Midbrain (tissue), 1 donor: ENCODE results near the gene HVCN1.
A peak's percentile ranks its signal among the peaks of the same experiment; 100 is the strongest.
"Not testable (repeated sequence)": the region's sequence is repeated elsewhere in the genome, so short reads cannot be mapped to it uniquely, and the experiment has no call there.

ENCODE experiments used
- DNase-seq: peaks from one replicate; lab custom pipeline; 2025; lab: John Stamatoyannopoulos, UW

Gene HVCN1, protein sequence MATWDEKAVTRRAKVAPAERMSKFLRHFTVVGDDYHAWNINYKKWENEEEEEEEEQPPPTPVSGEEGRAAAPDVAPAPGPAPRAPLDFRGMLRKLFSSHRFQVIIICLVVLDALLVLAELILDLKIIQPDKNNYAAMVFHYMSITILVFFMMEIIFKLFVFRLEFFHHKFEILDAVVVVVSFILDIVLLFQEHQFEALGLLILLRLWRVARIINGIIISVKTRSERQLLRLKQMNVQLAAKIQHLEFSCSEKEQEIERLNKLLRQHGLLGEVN

DNA sequence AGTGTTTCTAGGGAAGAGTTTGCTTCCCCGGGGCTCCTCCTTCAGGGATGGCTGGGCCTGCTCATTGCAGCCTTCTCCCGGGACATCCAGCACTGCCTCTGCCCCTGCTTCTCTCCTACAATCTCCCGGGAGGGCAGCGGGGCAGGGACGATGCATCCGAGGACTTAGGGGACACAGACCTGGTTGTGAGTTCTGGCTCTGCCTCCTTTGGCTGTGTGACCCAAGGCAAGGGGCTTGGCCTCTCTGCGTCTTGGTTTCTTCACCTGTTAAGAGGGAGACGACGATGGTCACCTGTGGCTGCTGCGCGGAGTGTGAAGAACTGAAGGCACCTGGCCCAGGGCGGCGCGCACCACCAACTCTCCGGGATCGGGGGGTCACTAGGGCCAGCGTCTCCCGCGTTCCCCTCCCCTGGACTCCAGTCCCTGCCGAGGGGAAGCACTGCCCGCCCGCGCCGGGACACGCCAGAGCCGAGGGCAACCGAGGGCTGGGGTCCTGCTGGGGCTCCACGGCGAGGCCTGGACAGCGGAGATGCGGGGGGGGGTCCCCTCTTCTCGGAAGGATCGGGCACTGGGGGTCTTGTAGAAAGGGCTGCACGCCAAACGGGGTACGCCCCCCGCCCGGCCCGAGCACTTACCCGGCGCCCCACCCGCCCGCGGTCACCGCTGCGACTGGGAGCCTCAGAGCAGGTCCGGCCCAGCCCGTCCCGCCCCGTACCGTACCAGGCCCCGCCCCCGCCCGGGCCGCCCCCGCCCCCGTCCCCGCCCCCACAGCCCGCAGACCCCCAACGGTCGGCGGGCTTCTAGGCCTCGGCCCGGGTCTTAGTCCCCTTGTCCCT is at the start of gene HVCN1:
Gene HVCN1 (minus strand): TSS at position 670 of the 835 bp plus-strand sequence. CDS start 5,870 bp downstream, outside the sequence.
- peak; percentile 5 for DNase-seq

DNA sequence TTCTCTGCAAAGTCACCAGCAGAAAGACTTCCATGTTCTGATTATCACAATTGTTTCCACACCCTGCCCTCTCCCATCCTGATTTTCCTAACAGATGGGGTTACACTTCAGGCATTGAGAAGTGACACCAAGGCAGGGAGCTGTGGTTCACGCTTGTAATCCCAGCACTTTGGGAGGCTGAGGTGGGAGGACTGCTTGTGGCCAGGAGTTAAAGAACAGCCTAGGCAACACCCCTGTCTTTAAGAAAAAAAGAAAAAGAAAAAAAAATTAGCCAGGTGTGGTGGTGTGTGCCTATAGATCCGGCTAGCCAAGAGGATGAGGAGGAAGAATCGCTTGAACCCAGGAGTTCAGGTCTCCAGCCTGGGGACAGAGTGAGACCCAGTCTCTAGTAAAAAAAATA is 48.6 kb upstream of the HVCN1 start:
- no peak for DNase-seq

DNA sequence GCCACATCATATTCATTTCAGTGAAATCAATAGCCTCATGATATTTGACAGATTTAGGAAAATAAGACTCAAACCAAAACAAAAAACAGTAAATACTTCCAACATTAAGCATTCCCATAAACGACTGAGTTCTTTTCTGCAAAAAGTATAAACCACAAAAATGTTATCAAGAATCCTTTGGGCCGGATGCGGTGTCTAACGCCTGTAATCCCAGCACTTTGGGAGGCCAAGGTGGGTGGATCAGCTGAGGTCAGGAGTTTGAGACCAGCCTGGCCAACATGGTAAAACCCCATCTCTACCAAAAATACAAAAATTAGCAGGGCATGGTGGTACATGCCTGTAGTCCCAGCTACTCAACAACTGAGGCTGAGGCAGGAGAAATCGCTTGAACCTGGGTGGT is 48.1 kb upstream of the HVCN1 start:
- not testable (repeated sequence) for DNase-seq

DNA sequence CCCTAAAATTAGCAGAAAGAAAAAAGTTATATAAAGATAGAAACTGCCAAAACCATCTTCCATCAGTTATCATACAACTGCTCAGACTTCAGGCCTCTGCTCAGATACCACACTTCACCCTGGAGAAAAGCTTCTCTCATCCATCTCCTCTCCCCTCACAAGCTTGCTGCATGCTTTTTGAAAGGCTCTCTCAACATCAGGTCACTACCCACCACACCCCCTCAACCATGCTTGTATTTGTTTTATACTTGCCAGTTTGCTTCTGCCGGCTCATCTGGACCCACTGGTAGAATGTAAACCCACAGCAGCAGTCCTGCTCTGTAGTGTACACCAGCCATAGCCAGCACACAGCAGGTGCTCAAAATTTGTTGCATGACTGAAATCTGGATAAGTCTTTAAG is 45.0 kb upstream of the HVCN1 start:
- DNase-seq = no peak

DNA sequence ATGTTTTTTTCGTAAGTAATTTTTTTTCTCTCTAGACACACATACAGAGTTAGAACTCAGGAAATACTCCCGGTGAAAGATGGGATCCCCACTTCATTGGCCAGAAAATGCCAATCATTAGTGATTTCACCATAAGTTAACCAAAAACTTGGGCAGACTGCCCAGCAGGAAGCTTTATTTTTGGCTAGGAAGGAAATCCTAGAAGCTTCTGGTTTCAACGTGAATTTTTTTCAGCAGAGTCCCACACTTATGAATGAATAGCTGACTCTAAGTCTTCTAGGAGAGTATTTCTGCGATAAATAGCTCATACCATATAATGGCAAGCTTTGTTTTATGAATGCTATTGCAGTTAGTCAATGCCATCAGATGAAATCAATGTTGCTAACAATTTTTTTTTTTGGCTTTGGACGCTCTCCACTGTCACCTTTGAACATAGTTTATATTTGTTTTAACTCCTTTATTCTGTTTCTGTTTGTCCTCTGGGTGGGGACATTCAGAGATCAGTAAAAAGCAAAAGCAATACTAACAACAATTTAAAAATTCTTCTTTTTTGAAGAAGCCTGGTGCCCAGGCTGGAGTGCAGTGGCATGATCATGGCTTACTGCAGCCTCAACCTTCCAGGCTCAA is 44.3 kb upstream of the HVCN1 start:
- no peak for DNase-seq

DNA sequence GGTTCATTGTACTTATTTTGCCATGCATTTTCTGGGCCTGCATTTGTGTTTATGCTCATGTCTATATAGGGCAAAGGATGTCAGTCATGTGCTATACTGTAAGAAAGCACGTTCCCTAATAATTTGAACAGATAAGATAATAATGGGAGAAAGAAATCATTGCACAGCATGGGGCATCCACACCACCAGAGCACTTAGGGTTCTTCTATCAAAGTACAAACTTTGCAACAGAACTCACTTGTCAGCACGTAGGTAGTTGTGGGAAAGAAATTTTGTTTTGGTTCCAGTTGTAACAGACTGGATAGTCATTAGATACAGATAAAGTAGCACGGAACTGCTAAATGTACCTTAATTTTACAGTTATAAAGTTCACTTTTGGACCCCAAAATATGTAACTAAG is 43.7 kb upstream of the HVCN1 start:
- no peak for DNase-seq

DNA sequence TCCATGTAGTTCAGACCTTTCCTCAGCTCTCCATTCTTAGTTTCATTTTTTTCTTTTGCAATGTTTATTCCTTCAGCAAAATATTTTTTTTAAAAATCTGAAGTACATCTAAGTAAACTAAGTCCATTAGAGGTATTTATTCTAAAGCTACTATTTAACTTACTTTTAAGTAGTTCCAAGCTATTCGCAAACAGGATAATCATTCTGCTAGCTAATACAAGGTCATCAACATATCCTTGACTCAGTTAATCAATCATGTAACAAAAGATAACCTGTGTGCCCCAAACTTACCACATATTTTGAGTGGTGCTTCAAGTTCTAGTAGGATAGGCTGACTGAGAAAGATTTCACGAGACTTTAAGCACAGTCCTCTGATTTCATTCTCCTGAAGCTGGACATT is 42.6 kb upstream of the HVCN1 start:
- DNase-seq = no peak

DNA sequence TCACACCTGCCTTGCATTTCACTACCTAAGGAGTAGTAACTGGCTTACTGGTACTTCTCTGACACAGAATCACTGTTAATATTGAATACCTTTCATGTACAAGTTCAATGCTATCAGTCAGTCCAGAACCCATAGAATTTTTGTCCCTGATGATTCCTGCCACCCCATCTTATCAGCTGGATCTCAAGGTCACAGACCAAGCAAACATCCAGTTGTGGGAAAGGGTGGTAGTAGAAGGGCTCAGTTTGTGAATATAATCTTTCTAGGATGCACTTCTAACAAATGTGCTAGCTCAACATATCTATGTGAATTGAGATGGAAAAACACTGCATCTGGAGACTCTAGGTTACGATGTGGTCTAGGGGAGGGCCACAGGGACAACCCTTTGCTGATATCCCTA is 39.7 kb upstream of the HVCN1 start:
- no peak for DNase-seq

DNA sequence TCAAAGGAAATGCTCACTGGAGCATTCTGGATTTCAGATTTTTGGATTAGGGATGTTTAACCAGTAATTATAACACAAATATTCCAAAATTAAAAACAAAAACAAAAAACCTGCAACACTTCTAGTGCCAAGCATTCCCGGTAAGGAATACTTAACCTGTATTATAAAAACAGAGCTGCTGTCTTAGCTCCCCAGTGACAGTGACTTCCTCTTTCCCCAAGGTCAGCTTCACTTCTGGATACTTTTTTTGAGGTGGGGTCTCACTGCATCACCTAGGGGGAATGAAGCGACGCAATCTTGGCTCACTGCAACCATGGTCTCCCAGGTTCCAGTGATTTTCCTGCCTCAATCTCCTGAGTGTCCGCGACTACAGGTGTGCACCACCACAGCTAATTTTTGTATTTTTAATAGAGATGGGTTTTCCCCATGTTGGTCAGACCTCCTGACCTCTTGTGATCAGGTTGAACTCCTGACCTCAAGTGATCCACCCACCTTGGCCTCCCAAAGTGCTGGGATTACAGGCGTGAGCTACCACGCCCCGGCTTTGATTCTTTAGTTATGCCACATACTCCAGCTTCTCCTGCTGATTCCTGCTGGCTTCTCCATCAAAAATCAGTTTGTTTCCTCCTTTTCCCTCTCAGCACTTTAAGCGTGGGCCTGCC is 37.9 kb upstream of the HVCN1 start:
- no peak for DNase-seq

DNA sequence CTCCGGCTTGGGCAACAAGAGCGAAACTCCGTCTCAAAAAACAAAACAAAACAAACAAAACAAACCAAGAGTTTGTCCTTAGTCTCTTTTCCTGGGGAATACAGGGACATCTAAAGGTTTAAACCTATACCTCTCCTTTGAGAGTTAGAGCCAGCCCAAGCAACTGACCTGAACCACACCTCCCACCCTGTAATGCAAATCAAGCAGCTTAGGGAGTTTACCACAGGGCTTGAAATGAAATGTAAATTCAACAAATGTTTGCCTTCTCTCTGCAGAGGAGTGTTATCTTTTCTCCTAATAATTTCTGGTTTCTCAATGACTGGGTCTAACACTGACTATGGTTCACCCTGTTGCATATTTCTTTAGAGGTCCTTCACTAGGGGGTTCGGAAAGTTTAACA is 37.1 kb upstream of the HVCN1 start:
- DNase-seq = no peak

DNA sequence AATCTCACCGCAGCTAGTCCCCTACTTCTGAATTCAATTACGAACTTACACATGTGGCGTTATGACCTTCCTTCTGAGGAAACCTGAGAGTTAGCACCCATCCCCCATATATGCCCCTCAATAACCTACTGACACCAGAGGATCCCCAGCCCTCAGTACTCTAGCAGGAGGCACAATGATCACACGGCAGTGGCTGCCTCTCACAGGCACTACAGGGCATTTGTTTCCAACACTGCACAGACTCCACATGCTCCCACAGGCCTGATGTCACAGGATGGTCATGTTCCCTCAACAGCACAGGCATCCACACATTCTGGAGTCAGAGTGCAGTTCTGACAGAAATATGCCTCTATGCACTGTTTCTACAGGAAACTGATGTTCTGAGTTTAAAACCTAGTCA is 36.4 kb upstream of the HVCN1 start:
- no peak for DNase-seq

DNA sequence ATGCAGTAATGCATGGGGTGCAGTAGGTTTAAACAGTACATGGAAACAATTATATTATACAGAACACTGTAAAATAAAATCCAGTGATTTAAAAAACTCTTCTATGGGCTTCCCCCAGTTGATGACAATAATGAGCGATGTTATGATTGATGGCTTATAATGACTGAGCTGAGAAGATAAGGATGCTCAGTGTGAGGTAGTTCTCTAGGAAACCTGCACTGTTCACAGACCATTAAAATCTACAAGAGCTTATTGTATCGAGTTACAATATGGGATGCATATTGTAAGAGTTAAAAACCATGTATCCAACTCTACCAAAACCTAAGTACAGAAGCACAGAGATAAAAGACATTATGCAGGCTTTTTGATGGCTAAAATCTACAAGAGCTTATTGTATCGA is 34.0 kb upstream of the HVCN1 start:
- not testable (repeated sequence) for DNase-seq

DNA sequence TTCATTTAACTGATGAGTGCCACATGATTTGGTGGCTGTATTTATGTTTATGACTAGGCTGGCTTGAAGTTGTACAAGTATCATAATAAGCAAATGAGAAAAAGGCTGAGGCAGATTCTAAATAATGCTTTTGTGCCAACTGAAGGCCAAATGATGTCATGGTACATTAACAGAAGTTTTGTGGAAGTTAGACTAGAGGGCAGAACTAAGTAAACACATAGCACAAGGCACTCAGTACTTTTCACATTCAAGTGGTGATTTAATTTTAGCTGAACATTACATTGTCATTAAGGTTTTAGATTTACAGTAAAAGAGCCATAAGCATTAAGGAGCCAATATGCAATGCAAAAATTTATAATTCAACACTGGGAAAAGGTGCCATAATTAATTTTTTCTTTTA is 32.7 kb upstream of the HVCN1 start:
- DNase-seq = no peak

DNA sequence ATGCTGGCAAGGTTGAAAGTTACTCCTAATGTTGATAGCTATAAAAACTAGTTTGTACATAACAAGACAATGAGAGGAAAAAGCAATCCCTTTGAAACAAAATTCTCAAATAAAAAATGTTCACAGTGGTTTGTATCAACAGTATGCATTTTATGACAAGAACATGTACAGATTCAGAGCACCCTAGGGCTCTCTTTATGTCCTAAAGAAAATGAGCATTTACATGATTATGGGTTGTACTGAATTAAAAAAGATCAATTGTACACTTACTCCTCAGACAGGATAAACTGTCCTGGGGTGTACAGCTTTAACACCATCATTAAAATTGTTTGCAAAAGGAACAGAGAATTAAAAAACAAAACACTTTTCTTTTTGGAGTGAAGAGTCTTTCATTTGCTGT is 31.6 kb upstream of the HVCN1 start:
- DNase-seq = no peak

DNA sequence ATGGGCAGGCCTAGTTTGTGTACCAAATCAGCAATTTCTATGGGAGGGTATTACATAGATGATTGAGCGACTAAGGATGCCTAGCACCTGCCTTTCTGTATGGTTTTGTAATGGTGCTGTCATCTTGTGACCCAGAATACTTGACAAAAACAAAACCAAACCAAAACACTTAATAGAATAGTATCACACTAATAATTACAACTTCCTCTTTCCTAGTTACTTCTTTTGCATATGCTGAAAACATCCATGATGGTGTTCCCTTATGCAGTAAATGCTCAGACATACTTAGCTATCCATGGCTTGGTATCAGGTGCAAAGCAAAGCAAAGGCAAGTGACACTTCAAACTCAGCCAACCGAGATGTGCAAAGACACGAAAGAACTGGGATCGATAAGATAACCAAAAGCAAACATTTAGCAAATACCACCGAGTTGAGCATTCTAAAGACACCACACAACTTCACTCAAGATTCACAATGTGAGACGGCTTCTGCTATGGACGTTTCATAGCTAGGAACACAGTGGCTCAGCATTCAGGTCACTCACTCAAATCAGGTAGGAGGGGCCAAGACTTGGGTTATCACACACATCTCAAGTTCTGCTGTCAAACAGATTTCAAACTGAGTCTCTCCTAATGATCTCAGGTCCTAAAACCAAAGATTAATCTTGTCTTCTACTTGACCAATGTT is 29.4 kb upstream of the HVCN1 start:
- DNase-seq = no peak

DNA sequence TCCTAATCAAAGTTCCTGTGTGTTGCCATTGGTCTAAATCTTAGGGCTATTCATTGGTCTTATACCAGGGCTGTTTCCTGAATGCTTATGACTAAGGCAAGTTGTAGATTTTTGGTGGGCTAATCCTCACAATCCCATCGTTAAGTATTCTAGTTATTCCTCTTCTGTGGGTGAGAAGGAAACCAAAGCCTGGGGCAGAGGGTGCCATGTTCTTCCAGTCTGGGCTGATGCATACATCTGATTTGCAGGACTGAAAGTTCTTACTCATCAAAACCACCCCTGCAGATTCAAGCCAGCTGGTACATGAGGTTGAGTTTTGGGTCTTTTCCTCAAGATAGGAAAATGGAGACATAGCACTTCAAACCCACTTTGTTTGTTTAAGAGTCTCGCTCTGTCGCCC is 28.1 kb upstream of the HVCN1 start:
- no peak for DNase-seq

DNA sequence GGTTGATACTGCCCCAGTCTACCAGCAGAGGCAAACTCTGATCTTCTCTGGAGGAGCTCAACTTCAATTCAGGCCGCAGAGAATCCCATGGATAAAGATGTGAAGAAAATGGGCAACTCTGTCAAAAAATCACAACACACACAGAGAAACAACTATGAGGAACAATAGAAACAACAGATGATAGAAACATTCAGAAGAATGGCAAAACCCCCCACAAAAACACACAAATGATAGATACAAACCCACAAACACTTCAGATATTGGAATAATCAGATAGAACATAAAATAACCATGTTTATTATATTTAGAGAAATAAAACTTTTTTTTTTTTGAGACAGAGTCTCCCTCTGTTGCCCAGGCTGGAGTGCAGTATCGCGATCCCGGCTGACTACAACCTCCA is 20.0 kb upstream of the HVCN1 start:
- no peak for DNase-seq

DNA sequence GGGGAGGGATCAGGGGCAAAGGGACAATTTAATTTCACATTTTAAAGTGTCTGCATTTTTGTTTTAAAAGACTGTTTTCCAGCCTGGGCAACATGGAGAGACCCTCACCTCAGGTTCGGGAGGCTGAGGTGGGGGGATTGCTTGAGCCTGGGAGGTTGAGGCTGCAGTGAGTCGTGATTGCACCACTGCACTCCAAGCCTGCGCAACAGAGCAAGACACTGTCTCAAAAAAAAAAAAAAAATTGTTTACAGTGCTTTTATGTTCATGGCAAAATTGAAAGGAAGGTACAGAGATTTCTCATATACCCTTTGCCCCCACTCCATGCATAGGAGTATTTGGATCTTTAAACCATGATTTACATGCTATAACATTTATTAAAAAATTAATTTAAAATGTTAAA is 16.4 kb upstream of the HVCN1 start:
- DNase-seq = no peak

DNA sequence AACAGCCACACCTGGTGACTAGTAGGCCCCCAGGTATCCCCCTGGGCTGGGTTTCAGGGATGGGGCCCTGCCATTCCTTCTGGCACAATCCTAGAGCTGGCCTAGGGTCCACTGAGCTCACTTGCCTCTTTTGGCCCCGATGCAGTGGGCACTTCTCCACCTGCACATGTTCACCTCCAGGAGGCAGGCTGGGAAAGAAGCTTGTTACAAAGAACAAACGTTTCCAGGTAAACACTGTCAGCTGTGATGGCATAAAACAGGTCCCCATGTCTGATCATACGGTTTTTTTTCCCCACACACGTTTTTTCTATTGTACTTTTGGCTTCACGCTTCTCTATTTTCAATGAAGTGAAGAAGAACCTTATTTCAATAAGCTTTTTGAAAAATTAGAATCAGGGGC is 15.8 kb upstream of the HVCN1 start:
- DNase-seq = no peak

DNA sequence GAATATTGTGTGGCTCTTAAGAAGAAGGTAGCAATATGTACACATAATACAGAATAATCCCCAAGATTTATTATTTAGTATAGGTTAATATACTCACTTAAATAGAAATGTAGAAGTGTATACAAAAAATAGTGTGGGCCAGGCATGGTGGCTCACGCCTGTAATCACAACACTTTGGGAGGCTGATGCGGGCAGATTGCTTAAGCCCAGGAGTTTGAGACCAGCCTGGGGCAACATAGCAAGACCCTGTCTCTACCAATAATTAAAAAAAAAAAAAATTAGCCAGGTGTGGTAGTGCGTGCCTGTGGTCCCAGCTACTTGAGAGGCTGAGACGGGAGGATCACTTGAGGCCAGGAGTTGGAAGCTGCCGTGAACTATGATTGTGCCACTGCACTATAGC is 15.3 kb upstream of the HVCN1 start:
- DNase-seq = no peak

DNA sequence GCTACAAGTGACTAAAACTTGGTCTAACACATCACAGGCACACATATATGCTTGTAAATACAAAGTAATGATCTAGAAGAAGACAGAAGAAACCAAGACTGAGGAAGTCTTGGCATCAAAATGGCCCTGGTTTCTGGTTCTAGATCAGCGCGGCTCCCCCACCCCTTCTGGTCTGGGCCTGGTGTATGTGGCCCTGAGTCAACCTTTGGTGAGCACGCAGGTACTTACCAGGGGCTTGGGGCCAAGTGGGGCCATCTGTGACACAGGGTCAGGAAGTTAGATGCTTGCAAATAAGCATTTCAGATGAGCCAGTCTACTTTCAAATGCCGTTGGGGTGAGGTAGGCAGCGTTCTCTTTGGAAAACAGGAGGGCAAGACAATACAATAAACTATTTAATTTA is 13.2 kb upstream of the HVCN1 start:
- no peak for DNase-seq
